ENCODE results near the gene MAP3K9.
A peak's percentile ranks its signal among the peaks of the same experiment; 100 is the strongest.

MAP3K9 gene

GRCh38 chr14:70785556-70785955 lies 23.8 kb downstream of the MAP3K9 start:
- DNase-seq, result no peak

- no peak for DNase-seq
Measured at GRCh38 chr14:70784886-70785285, 24.4 kb downstream of the MAP3K9 start.

GRCh38 chr14:70782361-70782760 lies 27.0 kb downstream of the MAP3K9 start:
- DNase-seq, result peak; percentile 14 to 21

- no peak for DNase-seq
Measured at GRCh38 chr14:70780396-70781075, 28.8 kb downstream of the MAP3K9 start.

- no peak for DNase-seq
Measured at GRCh38 chr14:70779667-70780066, 29.6 kb downstream of the MAP3K9 start.

- no peak for DNase-seq
Measured at GRCh38 chr14:70776197-70776596, 33.1 kb downstream of the MAP3K9 start.

- DNase-seq, result no peak
Measured at GRCh38 chr14:70773182-70773862, 36.0 kb downstream of the MAP3K9 start.

- DNase-seq, result no peak
Measured at GRCh38 chr14:70771781-70772212, 37.5 kb downstream of the MAP3K9 start.

- DNase-seq, result no peak
Measured at GRCh38 chr14:70770490-70770889, 38.8 kb downstream of the MAP3K9 start.

GRCh38 chr14:70759398-70759797 lies 49.9 kb downstream of the MAP3K9 start:
- DNase-seq, result no peak

- DNase-seq, result no peak
Measured at GRCh38 chr14:70755655-70756054, 53.7 kb downstream of the MAP3K9 start.

GRCh38 chr14:70754991-70755390 lies 54.3 kb downstream of the MAP3K9 start:
- DNase-seq, result no peak

GRCh38 chr14:70753518-70753953 lies 55.8 kb downstream of the MAP3K9 start:
- DNase-seq, result no peak

GRCh38 chr14:70748422-70748821 lies 60.9 kb downstream of the MAP3K9 start:
- no peak for DNase-seq

GRCh38 chr14:70744641-70745040 lies 64.7 kb downstream of the MAP3K9 start:
- DNase-seq, result no peak

- no peak for DNase-seq
Measured at GRCh38 chr14:70742316-70742715, 67.0 kb downstream of the MAP3K9 start.

GRCh38 chr14:70741482-70741881 lies 67.8 kb downstream of the MAP3K9 start:
- DNase-seq, result no peak

GRCh38 chr14:70735043-70735442 lies 74.3 kb downstream of the MAP3K9 start:
- DNase-seq, result no peak

- no peak for DNase-seq
Measured at GRCh38 chr14:70731447-70732239, 77.7 kb downstream of the MAP3K9 start.

GRCh38 chr14:70730393-70730792 lies 78.9 kb downstream of the MAP3K9 start:
- no peak for DNase-seq

- DNase-seq, result no peak
Measured at GRCh38 chr14:70726651-70727375, 82.5 kb downstream of the MAP3K9 start.

GRCh38 chr14:70724944-70725343 lies 84.4 kb downstream of the MAP3K9 start:
- no peak for DNase-seq

- no peak for DNase-seq
Measured at GRCh38 chr14:70724110-70724509, 85.2 kb downstream of the MAP3K9 start.

Data from stimulated activated CD4-positive, alpha-beta T cell treated with anti-CD3 and anti-CD28 coated beads, Interleukin-2, amount 100 ng/mL, for 24 hours (primary cell).